ENCODE results near the gene CCDC107. TPM values are rescaled to one million over a fixed set of nuclear protein-coding genes. Genes with fewer than 3 reads are reported as not detected.

The CCDC107 gene
- total and polyA plus RNA-seq, 9 of the 15 experiments (the other 6 are each of a cell fraction or from before 2014, with no cell fraction given), result 0.35 to 11.3 (median 6.9) TPM; not detected in 1

- TF ChIP-seq ZNF609 (CRISPR knock-in tag; IDR thresholded peaks at IDR 0.05; ENCODE audit: borderline replicate concordance) (no peak), SPI1 (IDR thresholded peaks at IDR 0.05; ENCODE audit: borderline replicate concordance, low read depth, low read length) (peak; percentile 31; the same call in 1 of the 2 replicates), TARDBP (IDR thresholded peaks at IDR 0.05) (peak; percentile 20; the same call in 1 of the 2 replicates), CBFB (CRISPR knock-in tag; IDR thresholded peaks at IDR 0.05) (0 out of 2 replicates have a peak, but pooled peaks have one; percentile 72), UBTF (IDR thresholded peaks at IDR 0.05; ENCODE audit: borderline replicate concordance in 1 of 2, low read depth in 2 of 2, low read length in 2 of 2) (peak; percentile 71 to 95; a peak in 3 of 4 replicates), TGIF2 (CRISPR knock-in tag; IDR thresholded peaks at IDR 0.05) (no peak), NCOA4 (IDR thresholded peaks at IDR 0.05; ENCODE audit: partially characterized antibody) (no peak), BCLAF1 (IDR thresholded peaks at IDR 0.05; ENCODE audit: borderline replicate concordance in 1 of 2, control insufficient read depth in 1 of 2, low read depth in 2 of 2, low read length in 1 of 2) (peak in 1 of 2 experiments; percentile 81; a peak in 1 of 4 replicates), ZNF274 (IDR thresholded peaks at IDR 0.05; ENCODE audit: borderline replicate concordance, low read depth, low read length) (no peak), ETV6 (IDR thresholded peaks at IDR 0.05; ENCODE audit: borderline replicate concordance in 1 of 2, low read depth in 2 of 2, low read length in 1 of 2) (peak in 1 of 2 experiments; percentile 20; a peak in 1 of 4 replicates), ETV6 (CRISPR knock-in tag; IDR thresholded peaks at IDR 0.05; ENCODE audit: borderline replicate concordance) (no peak), SMARCA4 (IDR thresholded peaks at IDR 0.05) (peak; percentile 28; the same call in 1 of the 2 replicates), RAD21 (CRISPR knock-in tag; conservative IDR thresholded peaks at IDR 0.05 in 1 of 2, IDR thresholded peaks at IDR 0.05 in 1 of 2) (no peak; a peak in 1 of 4 replicates), NFIX (CRISPR knock-in tag; IDR thresholded peaks at IDR 0.05; ENCODE audit: low read depth) (no peak), L3MBTL2 (IDR thresholded peaks at IDR 0.05) (peak; percentile 99), DPF2 (IDR thresholded peaks at IDR 0.05) (peak; percentile 56; the same call in 1 of the 2 replicates), ZNF586 (CRISPR knock-in tag; conservative IDR thresholded peaks at IDR 0.05) (no peak)
Observed at GRCh38 chr9:35657546-35658136, 451 bp upstream of the CCDC107 start, which contains the start of gene RMRP (continued).

All from K562 (cell line).